Activated CD4-positive, alpha-beta T cell treated with anti-CD3 and anti-CD28 coated beads for 36 hours (primary cell): ENCODE data around the gene BNC1. TPM values are rescaled to one million over a fixed set of nuclear protein-coding genes. Genes with fewer than 3 reads are reported as not detected.

Experiments used
- total RNA-seq, 2 experiments: library from RNA; stranded (reverse); gene quantifications; one replicate each; pipeline ENCODE4 v1.2.3, GENCODE V29; 2021

The BNC1 gene
- total RNA-seq, 2 experiments from 2014 or later = not detected

Other genes starting within 250 kb of the BNC1 start
- 10 to 100 TPM; 58.3 to 77.6 TPM for gene BTBD1, start 217.4 kb downstream of the BNC1 start, total RNA-seq
- gene TM6SF1, start 177.0 kb downstream of the BNC1 start, total RNA-seq = 1 to 10 TPM; 1.3 to 1.5 TPM
- 1 to 10 TPM; 5.0 to 7.4 TPM for gene HDGFL3, start 76.8 kb downstream of the BNC1 start, total RNA-seq
- gene SH3GL3, start 162.7 kb upstream of the BNC1 start, total RNA-seq = not detected